CD4-positive, alpha-beta T cell treated with Interleukin-6 for 4 hours (primary cell): ENCODE results near the gene PEX12.
"Not testable (repeated sequence)": the region's sequence is repeated elsewhere in the genome, so short reads cannot be mapped to it uniquely, and the experiment has no call there.

Source experiments
- DNase-seq: peaks from one replicate; pipeline ENCODE4 v3.0.0-alpha.2; 2020; ENCODE audit warnings: mixed read lengths

Gene PEX12

DNA sequence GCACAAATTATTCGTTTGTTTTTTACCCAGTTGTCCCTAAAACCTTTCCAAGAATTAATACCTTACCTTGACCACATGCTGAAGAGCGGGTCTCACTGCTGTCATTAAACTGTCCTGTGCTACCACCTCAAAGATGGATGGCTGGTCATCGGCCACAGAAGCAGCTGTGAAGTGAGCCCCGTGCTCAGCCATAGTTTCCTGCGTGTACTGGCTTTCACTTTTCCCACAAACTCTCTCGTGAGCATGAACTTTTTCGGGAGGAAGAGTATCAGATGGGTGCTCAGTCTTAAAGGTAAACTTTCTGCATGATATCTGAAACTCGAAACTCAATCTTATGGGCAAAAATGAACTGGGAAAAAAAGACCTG, 558 bp downstream of the PEX12 start:
- DNase-seq, result peak; percentile 12

- no peak for DNase-seq
Measured at GRCh38 chr17:35575759-35576158, 2.6 kb downstream of the PEX12 start.

- DNase-seq, result no peak
Measured at GRCh38 chr17:35569405-35569804, 9.0 kb downstream of the PEX12 start.

GRCh38 chr17:35568561-35568960, 9.8 kb downstream of the PEX12 start:
- DNase-seq, result peak; percentile 41

DNA sequence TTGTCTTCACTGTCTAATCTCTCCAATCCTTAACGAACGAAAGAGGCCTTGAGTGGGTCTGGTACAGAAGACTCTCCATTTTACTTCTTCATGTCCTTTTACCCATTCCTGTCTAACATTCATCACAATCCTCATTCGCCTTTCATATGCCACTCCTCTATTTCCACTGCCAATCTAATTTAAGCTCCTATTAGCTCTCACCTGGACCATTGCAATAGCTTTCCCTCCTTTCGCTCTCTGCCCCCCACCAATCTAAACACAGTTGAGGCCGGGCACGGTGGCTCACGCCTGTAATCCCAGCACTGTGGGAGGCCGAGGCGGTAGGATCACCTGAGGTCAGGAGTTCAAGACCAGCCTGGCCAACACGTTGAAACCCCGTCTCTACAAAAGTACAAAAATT, 11.4 kb downstream of the PEX12 start:
- no peak for DNase-seq

- not testable (repeated sequence) for DNase-seq
Measured at GRCh38 chr17:35563181-35563580, 15.2 kb downstream of the PEX12 start.

DNA sequence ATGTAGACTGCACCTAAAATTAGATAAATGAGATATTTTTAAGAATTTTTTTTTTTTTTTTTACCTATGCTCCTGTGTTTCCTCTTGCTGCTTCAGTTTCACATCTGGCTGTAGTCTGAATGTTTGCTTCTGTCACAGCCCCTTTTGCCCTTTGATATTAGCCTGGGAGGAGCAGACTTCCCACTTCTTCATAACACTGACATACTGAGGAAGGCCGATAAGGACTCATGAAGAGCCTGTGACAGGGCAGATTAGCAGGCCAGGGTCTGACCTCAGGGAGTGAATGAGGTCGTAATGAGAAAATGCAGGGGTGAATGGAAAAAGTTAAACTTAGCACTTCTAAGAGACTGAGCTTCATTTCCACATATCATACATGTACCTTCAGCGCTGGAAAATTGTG, 17.7 kb downstream of the PEX12 start, which contains the start of gene SLFN14:
TSS of gene SLFN14 (minus strand) at position 117 of the 400 bp plus-strand sequence. CDS start 2,757 bp downstream, outside the sequence.
- no peak for DNase-seq

DNA sequence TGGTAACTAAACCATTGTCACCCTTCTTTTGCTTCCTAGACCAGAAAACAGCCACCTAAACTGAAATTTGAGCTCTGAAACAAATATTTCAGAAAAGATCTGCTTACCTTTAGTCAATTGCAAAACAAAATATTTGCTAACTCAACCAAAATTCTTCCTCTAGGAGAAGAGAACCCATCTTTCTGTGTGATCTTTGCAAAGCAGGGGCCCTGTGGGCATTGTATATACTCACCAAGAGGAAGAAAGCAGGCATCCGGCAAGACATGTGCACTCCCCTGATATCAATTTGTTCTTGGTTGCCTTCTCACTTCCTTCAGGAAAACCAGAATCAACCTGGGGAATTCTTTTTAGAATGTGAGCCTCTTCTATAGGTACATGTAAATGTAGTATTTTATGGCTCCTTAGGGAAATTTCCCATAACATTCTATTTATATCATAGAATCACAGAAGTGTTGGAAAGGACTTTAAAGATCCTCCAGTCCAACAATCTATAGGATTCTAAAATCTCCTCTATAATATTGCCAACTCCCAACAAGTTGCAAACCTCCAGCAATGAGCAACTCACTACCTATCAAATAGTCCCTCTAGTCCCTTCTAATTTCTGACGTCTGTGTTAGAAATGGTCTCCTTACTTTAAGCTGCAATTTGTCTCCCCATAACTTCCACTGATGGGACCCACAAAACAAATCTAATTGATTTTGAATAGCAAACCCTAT, 18.7 kb downstream of the PEX12 start:
- DNase-seq, result no peak

GRCh38 chr17:35557353-35557752, 21.0 kb downstream of the PEX12 start:
- DNase-seq, result no peak

DNA sequence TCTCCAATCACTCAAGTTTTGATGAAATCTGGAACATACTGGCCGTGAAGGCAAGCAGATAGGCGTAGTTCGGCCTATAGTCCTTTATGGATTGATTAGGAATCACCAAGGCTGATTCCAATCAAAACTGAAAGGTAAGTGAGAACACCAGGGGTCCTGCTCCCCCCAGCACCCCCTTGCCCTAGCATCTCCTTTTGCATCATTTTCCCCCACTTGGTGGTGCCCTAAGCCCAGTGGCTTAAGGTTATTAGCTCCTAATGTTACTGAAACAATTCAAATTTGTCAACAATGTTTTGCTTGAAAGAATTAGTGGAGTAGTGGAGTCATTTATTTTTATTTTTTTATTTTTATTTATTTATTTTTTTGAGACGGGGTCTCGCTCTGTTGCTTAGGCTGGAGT, 22.7 kb downstream of the PEX12 start:
- DNase-seq, result peak; percentile 14

DNA sequence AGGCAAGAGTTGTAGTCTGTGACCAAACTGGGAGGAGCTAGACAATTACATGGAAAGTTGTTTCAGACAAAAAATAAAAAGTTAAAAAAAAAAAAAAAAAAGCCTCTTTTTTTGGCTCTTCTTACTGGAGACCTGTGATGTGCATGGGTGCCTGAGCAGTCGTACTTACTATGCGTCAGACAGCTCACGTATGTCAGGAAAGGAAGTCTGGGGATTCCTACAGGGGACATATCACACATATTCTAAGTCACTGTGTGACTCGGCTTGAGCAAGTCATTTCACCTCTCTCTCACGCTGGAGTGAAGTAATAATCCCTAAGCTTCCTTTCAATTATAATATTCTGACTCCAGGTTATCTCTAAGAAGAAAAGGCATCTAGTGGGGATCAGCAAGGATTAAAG, 23.7 kb downstream of the PEX12 start:
- DNase-seq, result no peak

GRCh38 chr17:35553310-35553709, 25.1 kb downstream of the PEX12 start:
- no peak for DNase-seq

GRCh38 chr17:35548978-35549377, 29.4 kb downstream of the PEX12 start:
- no peak for DNase-seq

GRCh38 chr17:35548208-35548810, 30.1 kb downstream of the PEX12 start:
- DNase-seq, result no peak

DNA sequence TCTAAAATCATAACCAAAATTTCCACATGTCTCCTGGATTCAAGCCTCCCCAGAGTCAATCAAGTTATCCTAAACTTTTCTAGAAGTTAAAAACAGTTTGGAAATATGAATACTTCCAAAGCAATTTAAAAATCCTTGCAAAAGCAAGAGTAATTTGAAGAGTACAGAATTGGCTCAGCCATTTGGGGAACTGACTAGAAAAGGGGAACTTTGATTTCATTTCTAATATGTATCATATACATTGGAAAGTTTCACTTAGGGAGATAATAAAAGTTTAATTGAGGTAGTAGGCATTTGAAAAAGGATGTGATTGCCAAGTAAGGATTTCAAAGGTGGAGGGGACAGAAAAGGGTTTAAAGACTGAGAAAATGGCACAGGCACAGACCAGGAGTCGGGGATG, 31.9 kb downstream of the PEX12 start:
- no peak for DNase-seq

- no peak for DNase-seq
Measured at GRCh38 chr17:35545150-35545549, 33.2 kb downstream of the PEX12 start.

- no peak for DNase-seq
Measured at GRCh38 chr17:35543856-35544255, 34.5 kb downstream of the PEX12 start.

GRCh38 chr17:35542990-35543389, 35.4 kb downstream of the PEX12 start:
- DNase-seq, result no peak

DNA sequence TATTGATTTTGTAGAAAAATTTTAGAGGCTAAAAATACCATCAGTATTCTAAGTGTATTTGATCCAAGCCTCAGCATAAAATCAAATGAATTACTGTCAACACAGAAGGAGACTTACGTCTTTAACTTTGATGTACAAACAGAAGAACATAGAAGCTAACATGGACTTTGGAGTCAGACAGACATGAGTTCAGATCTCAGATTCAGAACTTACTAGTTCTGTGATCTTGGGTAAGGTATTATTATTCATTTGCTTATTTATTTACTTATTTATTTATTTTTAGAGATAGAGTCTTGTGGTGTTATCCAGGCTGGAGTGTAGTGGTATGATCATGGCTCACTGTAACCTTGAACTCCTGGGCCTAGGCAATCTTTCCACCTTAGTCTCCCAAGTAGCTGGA, 36.9 kb downstream of the PEX12 start:
- DNase-seq, result no peak

- peak; percentile 56 for DNase-seq
Measured at GRCh38 chr17:35540589-35541404, 37.6 kb downstream of the PEX12 start.

GRCh38 chr17:35539659-35540026, 38.7 kb downstream of the PEX12 start:
- DNase-seq, result no peak

GRCh38 chr17:35537601-35538141, 40.7 kb downstream of the PEX12 start, which contains the start of gene SLFN12L:
Gene SLFN12L, minus strand, starts transcription at chr17:35537678. Its CDS starts 15,314 bp downstream, at chr17:35522364.
- peak; percentile 31 for DNase-seq

DNA sequence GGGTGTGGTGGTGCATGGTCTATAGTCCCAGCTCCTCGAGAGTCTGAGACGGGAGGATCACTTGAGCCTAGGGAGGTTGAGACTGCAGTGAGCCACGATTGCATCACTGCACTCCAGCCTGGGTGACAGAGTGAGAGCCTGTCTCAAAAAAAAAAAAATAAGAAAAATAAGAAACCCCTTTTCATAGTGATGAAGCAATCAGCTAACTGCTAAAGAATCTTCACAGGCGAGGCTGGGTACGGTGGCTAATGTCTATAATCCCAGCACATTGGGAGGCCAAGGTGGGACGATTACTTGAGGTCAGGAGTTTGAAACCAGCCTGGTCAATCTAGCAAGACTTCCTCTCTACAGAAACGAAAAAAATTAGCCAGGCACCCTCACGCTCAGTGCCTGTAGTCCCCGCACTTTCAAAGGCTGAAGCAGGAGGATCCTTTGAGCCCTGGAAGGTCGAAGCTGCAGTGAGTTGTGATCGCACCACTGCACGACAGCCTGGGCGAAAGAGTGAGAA, 41.7 kb downstream of the PEX12 start:
- DNase-seq, result peak; percentile 56
